Colonic mucosa (tissue), 4 donors: ENCODE results near the gene FOXP1. TPM values are rescaled to one million over a fixed set of nuclear protein-coding genes. Genes with fewer than 3 reads are reported as not detected.

Experiments used
- DNase-seq: peaks from one replicate; pipeline ENCODE4 v3.0.0-alpha.2; 2020
- H3K27ac ChIP-seq: fragments of 200-600 bp; one replicate; pipeline ENCODE4 v1.8.0; 2021
- H3K27me3 ChIP-seq: fragments of 200-600 bp; one replicate; pipeline ENCODE4 v1.8.0; 2021
- H3K36me3 ChIP-seq: fragments of 200-600 bp; one replicate; pipeline ENCODE4 v1.8.0; 2021
- H3K4me1 ChIP-seq: fragments of 200-600 bp; one replicate; pipeline ENCODE4 v1.8.0; 2021; ENCODE audit warnings: mild to moderate bottlenecking
- H3K4me3 ChIP-seq: fragments of 200-600 bp; one replicate; pipeline ENCODE4 v1.8.0; 2021
- H3K9ac ChIP-seq, 2 donors: one replicate each; pipeline ENCODE4 v1.7.0; 2013; ENCODE audit warnings: control low read depth in 2 of 2, low read depth in 2 of 2, low read length in 2 of 2
- H3K9me3 ChIP-seq: fragments of 200-600 bp; one replicate; pipeline ENCODE4 v1.8.0; 2021
- intact Hi-C: fragments of 100-400 bp; cut with DNase I; formaldehyde crosslinking; loops from one replicate; pipeline ENCODE4 v1.14.1; 2022
- total RNA-seq, 2 donors: library from RNA; stranded (reverse); fragmentation: NEBNext Ultra II Directional in 1 of 2; extraction: Animal tissue kit (Norgen Biotek cat#: 25700) in 1 of 2; gene quantifications; one replicate each; pipeline ENCODE4 v1.2.1, GENCODE V29; 2021
- TF ChIP-seq, protein P1 (sequence below): fragments of 200-600 bp; IDR thresholded peaks from one replicate; pipeline ENCODE4 v1.8.0; 2022; ENCODE audit warnings: antibody characterized with exemption, mild to moderate bottlenecking
- donor health status: healthy.
- donor health status: DM: no; HTN: no; CAD: no.
- donor health status: DM: no; HTN: no; CAD: no.

FOXP1 gene
- total RNA-seq, 2 donors from 2014 or later: 127 to 128 TPM

GRCh38 chr3:71110385-71111222, 472.9 kb downstream of the FOXP1 start:
- DNase-seq: no peak
- intact Hi-C loops: no loop called here
- no peak overlapping the region for H3K27ac ChIP-seq

DNA sequence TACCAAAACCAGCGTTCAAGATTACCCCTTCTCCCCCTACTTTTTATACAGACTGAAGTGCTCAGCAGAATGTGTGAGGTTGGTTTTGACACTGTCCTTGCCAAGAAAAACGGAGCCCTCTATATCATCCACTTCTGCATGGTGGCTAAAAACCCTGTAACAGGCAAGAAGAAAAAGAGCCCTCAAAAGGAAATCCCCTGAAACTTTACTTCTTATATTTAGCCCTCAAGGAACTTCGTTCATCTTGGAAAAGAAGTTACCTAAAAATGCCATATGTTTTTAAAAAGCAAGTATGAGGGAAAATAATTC, 473.6 kb downstream of the FOXP1 start:
- intact Hi-C loops: no loop called here
- H3K27me3 ChIP-seq: no peaks in the 10 kb centered on the region
- no peak for DNase-seq
- H3K4me1 ChIP-seq: no peaks in the 10 kb centered on the region
- H3K27ac ChIP-seq: peak overlapping the region; percentile 28
- H3K9ac ChIP-seq: no peak overlapping the region
- peaks cover 9% of the 10 kb centered on the region for H3K36me3 ChIP-seq
- H3K9me3 ChIP-seq: no peaks in the 10 kb centered on the region
- TF ChIP-seq, protein P1, sequence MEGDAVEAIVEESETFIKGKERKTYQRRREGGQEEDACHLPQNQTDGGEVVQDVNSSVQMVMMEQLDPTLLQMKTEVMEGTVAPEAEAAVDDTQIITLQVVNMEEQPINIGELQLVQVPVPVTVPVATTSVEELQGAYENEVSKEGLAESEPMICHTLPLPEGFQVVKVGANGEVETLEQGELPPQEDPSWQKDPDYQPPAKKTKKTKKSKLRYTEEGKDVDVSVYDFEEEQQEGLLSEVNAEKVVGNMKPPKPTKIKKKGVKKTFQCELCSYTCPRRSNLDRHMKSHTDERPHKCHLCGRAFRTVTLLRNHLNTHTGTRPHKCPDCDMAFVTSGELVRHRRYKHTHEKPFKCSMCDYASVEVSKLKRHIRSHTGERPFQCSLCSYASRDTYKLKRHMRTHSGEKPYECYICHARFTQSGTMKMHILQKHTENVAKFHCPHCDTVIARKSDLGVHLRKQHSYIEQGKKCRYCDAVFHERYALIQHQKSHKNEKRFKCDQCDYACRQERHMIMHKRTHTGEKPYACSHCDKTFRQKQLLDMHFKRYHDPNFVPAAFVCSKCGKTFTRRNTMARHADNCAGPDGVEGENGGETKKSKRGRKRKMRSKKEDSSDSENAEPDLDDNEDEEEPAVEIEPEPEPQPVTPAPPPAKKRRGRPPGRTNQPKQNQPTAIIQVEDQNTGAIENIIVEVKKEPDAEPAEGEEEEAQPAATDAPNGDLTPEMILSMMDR: no peak
- H3K4me3 ChIP-seq: no peak overlapping the region

More at GRCh38 chr3:71110385-71111222, 472.9 kb downstream of the FOXP1 start:
- Histone ChIP-seq H3K36me3 (peaks cover 9% of the 10 kb centered on the region), H3K9me3 (no peaks in the 10 kb centered on the region), H3K4me1 (no peaks in the 10 kb centered on the region), H3K4me3 (no peak overlapping the region), H3K27me3 (no peaks in the 10 kb centered on the region), H3K9ac (no peak overlapping the region)
- TF ChIP-seq, protein P1: no peak

GRCh38 chr3:71109241-71109976, 474.1 kb downstream of the FOXP1 start:
- TF ChIP-seq, protein P1: no peak
- H3K4me3 ChIP-seq: no peak overlapping the region
- H3K27ac ChIP-seq: peak overlapping the region; percentile 28
- intact Hi-C loops: no loop called here
- no peak overlapping the region for H3K9ac ChIP-seq
- no peaks in the 10 kb centered on the region for H3K4me1 ChIP-seq
- no peaks in the 10 kb centered on the region for H3K9me3 ChIP-seq
- no peaks in the 10 kb centered on the region for H3K27me3 ChIP-seq
- peaks cover 9% of the 10 kb centered on the region for H3K36me3 ChIP-seq
- no peak for DNase-seq

GRCh38 chr3:71107926-71108325, 475.6 kb downstream of the FOXP1 start:
- H3K9ac ChIP-seq: no peak overlapping the region
- intact Hi-C loops: no loop called here
- peak overlapping the region; percentile 12 for H3K27ac ChIP-seq
- H3K4me3 ChIP-seq: no peak overlapping the region
- TF ChIP-seq, protein P1: no peak
- DNase-seq: no peak
- peaks cover 9% of the 10 kb centered on the region for H3K36me3 ChIP-seq
- H3K4me1 ChIP-seq: no peaks in the 10 kb centered on the region
- no peaks in the 10 kb centered on the region for H3K27me3 ChIP-seq
- H3K9me3 ChIP-seq: no peaks in the 10 kb centered on the region

- H3K9me3 ChIP-seq: no peaks in the 10 kb centered on the region
- no peak for DNase-seq
- no peaks in the 10 kb centered on the region for H3K4me1 ChIP-seq
- peak overlapping the region; percentile 3 for H3K27ac ChIP-seq
- H3K27me3 ChIP-seq: no peaks in the 10 kb centered on the region
- H3K4me3 ChIP-seq: no peak overlapping the region
- H3K36me3 ChIP-seq: no peaks in the 10 kb centered on the region
- TF ChIP-seq, protein P1: no peak
- H3K9ac ChIP-seq: no peak overlapping the region
- intact Hi-C loops: no loop called here
Measured at GRCh38 chr3:71104976-71105375, 478.6 kb downstream of the FOXP1 start.
